ENCODE data around the gene ISLR. TPM values are rescaled to one million over a fixed set of nuclear protein-coding genes. Genes with fewer than 3 reads are reported as not detected.

ISLR gene
- total and polyA plus RNA-seq, 10 donors = 13.4 to 69.4 (median 24.0) TPM

DNA sequence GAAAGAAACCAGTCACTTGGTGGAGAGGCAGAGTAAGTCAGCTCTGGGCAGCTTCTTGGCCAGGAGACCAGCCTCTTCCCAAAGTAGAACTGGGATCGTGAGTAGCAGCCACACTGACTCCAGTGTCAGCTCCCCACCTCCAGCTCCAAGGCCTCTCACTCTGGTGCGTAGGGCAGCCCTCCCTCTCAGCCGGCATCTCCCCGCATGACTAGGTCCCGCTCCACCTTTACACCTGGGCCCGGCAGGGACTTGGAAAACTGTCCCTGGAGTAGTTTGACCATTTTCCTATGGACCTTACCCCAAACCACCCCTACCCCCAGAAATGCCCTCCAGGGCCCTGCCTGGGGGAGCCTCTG is 25.8 kb downstream of the ISLR start:
- no peaks in the 10 kb centered on the region for H3K9me3 ChIP-seq

DNA sequence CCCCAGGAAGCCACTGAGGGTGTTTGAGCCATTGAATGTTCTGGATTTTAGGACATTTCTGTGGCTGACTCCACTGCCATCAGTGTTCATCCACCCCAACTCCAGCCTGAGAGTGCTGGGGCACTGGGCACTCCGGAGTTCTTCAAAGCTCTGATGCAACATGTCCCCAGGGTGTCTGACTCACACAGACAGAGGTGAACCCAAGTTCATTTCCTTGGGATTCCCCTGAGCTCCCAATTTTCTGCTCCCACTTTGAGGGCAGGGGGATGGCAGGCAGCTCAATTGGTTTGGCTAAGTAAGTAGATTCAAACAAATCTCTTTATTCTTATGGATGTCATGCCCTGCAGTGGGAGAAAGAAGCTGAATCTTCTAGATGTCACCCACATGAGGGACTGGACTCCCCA is 26.9 kb downstream of the ISLR start:
- TF ChIP-seq POLR2A (IDR thresholded peaks at IDR 0.05) (no peak), POLR2AphosphoS5 (IDR thresholded peaks at IDR 0.05) (no peak)
- TF ChIP-seq, protein P1, sequence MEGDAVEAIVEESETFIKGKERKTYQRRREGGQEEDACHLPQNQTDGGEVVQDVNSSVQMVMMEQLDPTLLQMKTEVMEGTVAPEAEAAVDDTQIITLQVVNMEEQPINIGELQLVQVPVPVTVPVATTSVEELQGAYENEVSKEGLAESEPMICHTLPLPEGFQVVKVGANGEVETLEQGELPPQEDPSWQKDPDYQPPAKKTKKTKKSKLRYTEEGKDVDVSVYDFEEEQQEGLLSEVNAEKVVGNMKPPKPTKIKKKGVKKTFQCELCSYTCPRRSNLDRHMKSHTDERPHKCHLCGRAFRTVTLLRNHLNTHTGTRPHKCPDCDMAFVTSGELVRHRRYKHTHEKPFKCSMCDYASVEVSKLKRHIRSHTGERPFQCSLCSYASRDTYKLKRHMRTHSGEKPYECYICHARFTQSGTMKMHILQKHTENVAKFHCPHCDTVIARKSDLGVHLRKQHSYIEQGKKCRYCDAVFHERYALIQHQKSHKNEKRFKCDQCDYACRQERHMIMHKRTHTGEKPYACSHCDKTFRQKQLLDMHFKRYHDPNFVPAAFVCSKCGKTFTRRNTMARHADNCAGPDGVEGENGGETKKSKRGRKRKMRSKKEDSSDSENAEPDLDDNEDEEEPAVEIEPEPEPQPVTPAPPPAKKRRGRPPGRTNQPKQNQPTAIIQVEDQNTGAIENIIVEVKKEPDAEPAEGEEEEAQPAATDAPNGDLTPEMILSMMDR (IDR thresholded peaks at IDR 0.05 in 8 of 11, conservative IDR thresholded peaks at IDR 0.05 in 3 of 11) = no peak
- H3K36me3 ChIP-seq = no peaks in the 10 kb centered on the region
- H3K4me3 ChIP-seq = no peak overlapping the region
- DNase-seq = no peak
- H3K27me3 ChIP-seq (replicated peaks in 1 of 7) = peaks cover 0 to 14% (median 0%) of the 10 kb centered on the region in 7 donors
- peaks cover 0 to 38% (median 12%) of the 10 kb centered on the region in 6 donors for H3K4me1 ChIP-seq
- H3K27ac ChIP-seq = no peak overlapping the region
- intact Hi-C loops (cut with DNase I; ENCODE audit: low total_unique reads) = no loop called here
- no peaks in the 10 kb centered on the region for H3K9me3 ChIP-seq
- WGBS, 5 donors = 9 to 67% (median 43%) methylated on average over 1 of the region's 1 CpG

More for the DNA sequence above, 25.8 kb downstream of the ISLR start:
- intact Hi-C loops (cut with DNase I; ENCODE audit: low total_unique reads) = no loop called here
- no peak overlapping the region for H3K4me3 ChIP-seq
- TF ChIP-seq POLR2AphosphoS5 (IDR thresholded peaks at IDR 0.05) (no peak), POLR2A (IDR thresholded peaks at IDR 0.05) (no peak)
- TF ChIP-seq, protein P1 (IDR thresholded peaks at IDR 0.05 in 8 of 11, conservative IDR thresholded peaks at IDR 0.05 in 3 of 11) = no peak
- H3K27me3 ChIP-seq (replicated peaks in 1 of 7) = peaks cover 0 to 14% (median 0%) of the 10 kb centered on the region in 7 donors
- 92 to 98% (median 97%) methylated on average over 6 of the region's 6 CpGs for WGBS, 5 donors
- no peaks in the 10 kb centered on the region for H3K36me3 ChIP-seq
- peaks cover 0 to 32% (median 12%) of the 10 kb centered on the region in 6 donors for H3K4me1 ChIP-seq
- DNase-seq = no peak
- H3K27ac ChIP-seq = no peak overlapping the region

DNA sequence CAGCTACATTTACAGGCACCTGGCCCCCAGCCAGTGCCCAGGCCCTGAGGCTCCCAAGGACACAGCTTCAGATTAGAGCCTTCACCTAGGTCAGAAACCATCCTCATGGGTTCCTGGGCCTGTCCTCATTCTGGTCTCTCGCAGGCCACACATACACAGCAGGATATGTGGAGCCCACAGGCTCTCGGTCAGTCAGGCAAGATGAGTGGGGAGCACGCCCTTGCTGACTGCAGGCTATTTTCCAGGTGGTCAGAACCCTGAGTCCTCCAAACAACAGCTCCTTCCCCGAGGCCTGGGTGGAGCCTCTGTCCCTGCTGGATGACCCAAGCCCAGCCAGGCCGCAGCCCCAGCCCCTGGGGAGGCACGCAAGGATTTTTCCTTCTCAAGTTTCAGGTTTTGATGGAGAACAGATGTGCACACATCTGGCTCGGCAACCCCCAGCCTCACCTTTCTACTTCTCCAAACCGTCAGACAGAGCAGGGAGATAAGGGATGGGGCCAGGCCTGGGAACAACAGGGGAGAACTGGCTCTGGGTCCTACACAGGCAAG is 27.4 kb downstream of the ISLR start:
- peaks cover 0 to 36% (median 14%) of the 10 kb centered on the region in 6 donors for H3K4me1 ChIP-seq
- no peaks in the 10 kb centered on the region for H3K36me3 ChIP-seq
- WGBS, 5 donors = 60 to 84% (median 73%) methylated on average over 5 to 8 of the region's 8 CpGs
- H3K27ac ChIP-seq = no peak overlapping the region
- intact Hi-C loops (cut with DNase I; ENCODE audit: low total_unique reads) = no loop called here
- H3K4me3 ChIP-seq = no peak overlapping the region
- no peak for DNase-seq
- H3K9me3 ChIP-seq = no peaks in the 10 kb centered on the region
- TF ChIP-seq POLR2AphosphoS5 (IDR thresholded peaks at IDR 0.05) (no peak), POLR2A (IDR thresholded peaks at IDR 0.05) (no peak)
- TF ChIP-seq, protein P1 (IDR thresholded peaks at IDR 0.05 in 8 of 11, conservative IDR thresholded peaks at IDR 0.05 in 3 of 11) = no peak
- peaks cover 0 to 14% (median 0%) of the 10 kb centered on the region in 7 donors for H3K27me3 ChIP-seq (replicated peaks in 1 of 7)

DNA sequence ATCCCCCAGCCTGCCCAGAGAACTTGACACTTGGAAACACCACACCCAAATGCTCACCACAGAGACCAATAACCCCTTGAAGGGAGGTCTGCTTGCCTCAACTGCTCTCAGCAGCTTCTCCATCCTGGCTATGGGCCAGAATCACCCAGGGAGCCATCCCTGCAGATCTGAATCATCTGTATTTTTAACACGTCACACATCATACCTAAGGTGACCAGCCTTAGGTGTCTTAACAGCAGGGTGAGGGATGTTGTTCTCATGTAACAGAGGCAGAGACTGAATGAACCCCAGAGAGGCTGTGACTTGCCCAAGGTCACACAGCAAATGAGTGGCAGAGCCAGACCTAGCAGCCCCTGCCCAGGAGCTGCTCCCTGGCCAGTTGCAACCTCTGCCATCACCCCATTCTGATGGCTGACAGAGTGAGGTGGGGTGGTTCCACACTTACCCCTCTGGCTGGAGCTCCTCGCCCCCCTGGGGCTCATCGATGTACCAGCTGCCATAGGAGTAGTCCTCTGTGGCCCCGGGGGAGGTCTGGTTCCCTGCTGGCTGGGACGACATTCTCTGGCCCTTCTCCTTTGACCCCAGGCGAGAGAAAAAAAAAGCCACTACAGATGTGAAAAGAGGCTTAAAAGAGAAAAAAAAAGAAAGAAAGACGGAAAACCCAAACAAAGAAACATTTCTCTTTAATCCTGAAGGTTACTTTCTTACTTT is 28.4 kb downstream of the ISLR start:
- Histone ChIP-seq H3K27ac (no peak overlapping the region), H3K27me3 (replicated peaks in 1 of 7) (peaks cover 0 to 14% (median 0%) of the 10 kb centered on the region in 7 donors), H3K36me3 (no peaks in the 10 kb centered on the region), H3K4me1 (peaks cover 0 to 36% (median 12%) of the 10 kb centered on the region in 6 donors), H3K9me3 (no peaks in the 10 kb centered on the region), H3K4me3 (no peak overlapping the region)
- 49 to 69% (median 61%) methylated on average over 7 of the region's 7 CpGs for whole genome bisulfite sequencing, 5 donors
- intact Hi-C loops (cut with DNase I; ENCODE audit: low total_unique reads) = no loop called here
- no peak for DNase-seq
- TF ChIP-seq POLR2A (IDR thresholded peaks at IDR 0.05) = no peak
- TF ChIP-seq POLR2AphosphoS5 (IDR thresholded peaks at IDR 0.05) = no peak
- TF ChIP-seq, protein P1 (IDR thresholded peaks at IDR 0.05 in 8 of 11, conservative IDR thresholded peaks at IDR 0.05 in 3 of 11) = no peak
